Measurements from ENCODE around the gene RAMACL.

GRCh38 chr6:166613027-166613426 lies 26.5 kb upstream of the RAMACL start:
- TF ChIP-seq POLR2AphosphoS5 (IDR thresholded peaks at IDR 0.05; ENCODE audit: low read depth, low read length) (no peak), POLR2A (IDR thresholded peaks at IDR 0.05; ENCODE audit: low read depth, low read length) (no peak)
